HG02938 (cell line): ENCODE results near the gene PPFIBP2.

Source experiments
- ATAC-seq: cut with Tn5 transposase; IDR thresholded peaks from one replicate; pipeline ENCODE4 v1.9.1; 2021; ENCODE audit warnings: mild to moderate bottlenecking, moderate library complexity; ENCODE audit not compliant: unreplicated experiment

The PPFIBP2 gene

GRCh38 chr11:7575841-7576725, 62.3 kb downstream of the PPFIBP2 start:
- ATAC-seq = no peak

- no peak for ATAC-seq
Measured at GRCh38 chr11:7576726-7577290, 63.0 kb downstream of the PPFIBP2 start.

- ATAC-seq = no peak
Measured at GRCh38 chr11:7577291-7578190, 63.7 kb downstream of the PPFIBP2 start.

GRCh38 chr11:7578276-7578955, 64.6 kb downstream of the PPFIBP2 start:
- ATAC-seq = no peak

- no peak for ATAC-seq
Measured at GRCh38 chr11:7579361-7579791, 65.6 kb downstream of the PPFIBP2 start.

- no peak for ATAC-seq
Measured at GRCh38 chr11:7581021-7581590, 67.3 kb downstream of the PPFIBP2 start.

- ATAC-seq = no peak
Measured at GRCh38 chr11:7582338-7582985, 68.7 kb downstream of the PPFIBP2 start.

- no peak for ATAC-seq
Measured at GRCh38 chr11:7583248-7583647, 69.4 kb downstream of the PPFIBP2 start.

- ATAC-seq = no peak
Measured at GRCh38 chr11:7584910-7585309, 71.1 kb downstream of the PPFIBP2 start.

GRCh38 chr11:7585816-7586215, 72.0 kb downstream of the PPFIBP2 start:
- ATAC-seq = no peak

GRCh38 chr11:7586376-7586775, 72.6 kb downstream of the PPFIBP2 start:
- ATAC-seq = no peak

GRCh38 chr11:7587712-7588111, 73.9 kb downstream of the PPFIBP2 start:
- ATAC-seq = no peak

GRCh38 chr11:7589861-7590260, 76.1 kb downstream of the PPFIBP2 start:
- no peak for ATAC-seq

GRCh38 chr11:7590529-7590928, 76.7 kb downstream of the PPFIBP2 start:
- ATAC-seq = no peak

- ATAC-seq = no peak
Measured at GRCh38 chr11:7591107-7591894, 77.5 kb downstream of the PPFIBP2 start.

- no peak for ATAC-seq
Measured at GRCh38 chr11:7591987-7592386, 78.2 kb downstream of the PPFIBP2 start.

GRCh38 chr11:7592711-7593110, 78.9 kb downstream of the PPFIBP2 start:
- ATAC-seq = no peak

- no peak for ATAC-seq
Measured at GRCh38 chr11:7593481-7593880, 79.7 kb downstream of the PPFIBP2 start.
